ENCODE data around the gene GPR21. TPM values are rescaled to one million over a fixed set of nuclear protein-coding genes. Genes with fewer than 3 reads are reported as not detected.

Gene GPR21
- total RNA-seq, 2 experiments from 2014 or later = 0.74 to 0.89 TPM

- CTCF ChIA-PET = interaction anchor here (0.6 kb wide), 1 partner anchor 12 kb away, joined by 3 read pairs; no protein-coding TSS in a partner anchor
- ATAC-seq (ENCODE audit: poor library complexity) (no peak), DNase-seq (no peak)
- Mint-ChIP-seq H3K27me3 (no peaks in the 10 kb centered on the region), H3K4me3 (no peak overlapping the region), H3K36me3 (ENCODE audit: low read depth) (peaks cover 68% of the 10 kb centered on the region), H3K27ac (no peak overlapping the region), H3K9me3 (peaks cover 3% of the 10 kb centered on the region), H3K4me1 (ENCODE audit: low read depth) (no peaks in the 10 kb centered on the region)
- POLR2A ChIA-PET = no interaction called here
- Histone ChIP-seq H3K9me3 (ENCODE audit: control insufficient read depth in 1 of 2, insufficient read depth in 1 of 2, low read length in 2 of 2) (peaks cover 0 to 4% of the 10 kb centered on the region in 2 experiments), H3K4me3 (ENCODE audit: low read length) (no peak overlapping the region), H3K4me1 (ENCODE audit: insufficient read depth, low read length) (no peaks in the 10 kb centered on the region), H3K27me3 (ENCODE audit: control insufficient read depth in 1 of 2, insufficient read depth in 2 of 2, low read length in 2 of 2) (no peaks in the 10 kb centered on the region), H3K36me3 (ENCODE audit: insufficient read depth, low read length) (peaks cover 33% of the 10 kb centered on the region), H3K27ac (ENCODE audit: low read depth in 1 of 2, low read length in 2 of 2) (no peak overlapping the region)
- TF ChIP-seq, protein P1, sequence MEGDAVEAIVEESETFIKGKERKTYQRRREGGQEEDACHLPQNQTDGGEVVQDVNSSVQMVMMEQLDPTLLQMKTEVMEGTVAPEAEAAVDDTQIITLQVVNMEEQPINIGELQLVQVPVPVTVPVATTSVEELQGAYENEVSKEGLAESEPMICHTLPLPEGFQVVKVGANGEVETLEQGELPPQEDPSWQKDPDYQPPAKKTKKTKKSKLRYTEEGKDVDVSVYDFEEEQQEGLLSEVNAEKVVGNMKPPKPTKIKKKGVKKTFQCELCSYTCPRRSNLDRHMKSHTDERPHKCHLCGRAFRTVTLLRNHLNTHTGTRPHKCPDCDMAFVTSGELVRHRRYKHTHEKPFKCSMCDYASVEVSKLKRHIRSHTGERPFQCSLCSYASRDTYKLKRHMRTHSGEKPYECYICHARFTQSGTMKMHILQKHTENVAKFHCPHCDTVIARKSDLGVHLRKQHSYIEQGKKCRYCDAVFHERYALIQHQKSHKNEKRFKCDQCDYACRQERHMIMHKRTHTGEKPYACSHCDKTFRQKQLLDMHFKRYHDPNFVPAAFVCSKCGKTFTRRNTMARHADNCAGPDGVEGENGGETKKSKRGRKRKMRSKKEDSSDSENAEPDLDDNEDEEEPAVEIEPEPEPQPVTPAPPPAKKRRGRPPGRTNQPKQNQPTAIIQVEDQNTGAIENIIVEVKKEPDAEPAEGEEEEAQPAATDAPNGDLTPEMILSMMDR (IDR thresholded peaks at IDR 0.05) = no peak
- intact Hi-C loops (cut with DNase I, micrococcal nuclease) = no loop called here
These were observed 24.6 kb upstream of the GPR21 start for GRCh38 chr9:123008909-123009308.

DNA sequence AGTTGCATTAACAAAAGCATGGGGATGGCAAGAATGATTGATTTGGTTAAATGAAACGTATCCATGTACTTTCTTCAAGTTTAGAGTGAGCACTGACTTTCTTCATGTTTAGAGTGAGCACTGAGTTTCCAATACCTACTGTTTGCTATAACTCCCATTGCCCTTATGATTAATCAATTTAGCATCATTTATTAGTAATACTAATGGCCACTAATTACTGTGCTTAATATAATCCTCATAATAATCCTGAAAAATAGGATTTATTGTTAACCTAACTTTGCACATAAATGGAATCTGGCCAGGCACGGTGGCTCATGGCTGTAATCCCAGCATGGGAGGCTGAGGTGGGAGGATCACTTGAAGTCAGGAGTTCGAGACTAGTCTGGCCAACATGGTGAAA is 22.1 kb upstream of the GPR21 start:
- no peak overlapping the region for H3K27ac ChIP-seq (ENCODE audit: low read depth in 1 of 2, low read length in 2 of 2)
- peaks cover 3% of the 10 kb centered on the region for H3K9me3 Mint-ChIP-seq
- peaks cover 44% of the 10 kb centered on the region for H3K36me3 ChIP-seq (ENCODE audit: insufficient read depth, low read length)
- peaks cover 75% of the 10 kb centered on the region for H3K36me3 Mint-ChIP-seq (ENCODE audit: low read depth)
- CTCF ChIA-PET = no interaction called here
- TF ChIP-seq, protein P1 (IDR thresholded peaks at IDR 0.05) = no peak
- no peak overlapping the region for H3K4me3 ChIP-seq (ENCODE audit: low read length)
- peaks cover 0 to 4% of the 10 kb centered on the region in 2 experiments for H3K9me3 ChIP-seq (ENCODE audit: control insufficient read depth in 1 of 2, insufficient read depth in 1 of 2, low read length in 2 of 2)
- DNase-seq (no peak), ATAC-seq (ENCODE audit: poor library complexity) (no peak)
- no peaks in the 10 kb centered on the region for H3K27me3 Mint-ChIP-seq
- no peaks in the 10 kb centered on the region for H3K27me3 ChIP-seq (ENCODE audit: control insufficient read depth in 1 of 2, insufficient read depth in 2 of 2, low read length in 2 of 2)
- no peak overlapping the region for H3K4me3 Mint-ChIP-seq
- H3K4me1 ChIP-seq (ENCODE audit: insufficient read depth, low read length) = no peaks in the 10 kb centered on the region
- H3K27ac Mint-ChIP-seq = no peak overlapping the region
- H3K4me1 Mint-ChIP-seq (ENCODE audit: low read depth) = no peaks in the 10 kb centered on the region
- intact Hi-C loops (cut with DNase I, micrococcal nuclease) = no loop called here
- POLR2A ChIA-PET = no interaction called here

DNA sequence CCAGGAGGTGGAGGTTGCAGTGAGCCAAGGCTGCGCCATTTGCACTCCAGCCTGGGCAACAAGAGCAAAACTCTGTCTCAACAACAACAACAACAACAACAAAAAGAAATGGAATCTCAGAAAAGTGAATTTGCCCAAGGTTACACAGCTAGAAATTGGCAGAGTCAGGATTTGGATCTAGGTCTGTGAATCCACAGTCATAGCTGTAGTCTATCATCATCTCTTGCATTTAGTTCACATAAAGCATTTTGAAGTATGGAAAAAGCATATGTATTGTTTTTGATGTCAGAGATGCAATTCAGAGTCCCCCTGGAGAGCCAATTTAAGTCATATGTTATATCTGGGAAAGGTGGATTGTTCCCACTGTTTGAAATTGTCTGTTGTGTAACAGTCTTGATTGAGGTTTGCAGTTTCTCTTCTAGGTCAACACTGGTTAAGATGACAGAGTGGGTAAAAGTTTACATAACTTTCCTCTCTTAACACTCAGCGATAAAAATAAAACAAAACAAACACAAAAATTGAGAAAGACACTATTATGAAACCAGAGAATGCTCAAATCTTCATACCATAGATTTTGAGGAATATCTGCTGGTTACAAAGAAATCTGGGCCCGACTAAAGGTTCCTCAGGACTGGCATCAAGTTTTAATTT is 21.5 kb upstream of the GPR21 start:
- CTCF ChIA-PET = no interaction called here
- H3K36me3 Mint-ChIP-seq (ENCODE audit: low read depth) = peaks cover 78% of the 10 kb centered on the region

More for the DNA sequence above, 21.5 kb upstream of the GPR21 start:
- Histone ChIP-seq H3K4me1 (ENCODE audit: insufficient read depth, low read length) (no peaks in the 10 kb centered on the region), H3K36me3 (ENCODE audit: insufficient read depth, low read length) (peaks cover 49% of the 10 kb centered on the region), H3K27ac (ENCODE audit: low read depth in 1 of 2, low read length in 2 of 2) (no peak overlapping the region), H3K4me3 (ENCODE audit: low read length) (no peak overlapping the region), H3K27me3 (ENCODE audit: control insufficient read depth in 1 of 2, insufficient read depth in 2 of 2, low read length in 2 of 2) (no peaks in the 10 kb centered on the region), H3K9me3 (ENCODE audit: control insufficient read depth in 1 of 2, insufficient read depth in 1 of 2, low read length in 2 of 2) (peaks cover 0 to 4% of the 10 kb centered on the region in 2 experiments)
- Mint-ChIP-seq H3K9me3 (peaks cover 3% of the 10 kb centered on the region), H3K27me3 (no peaks in the 10 kb centered on the region), H3K4me1 (ENCODE audit: low read depth) (no peaks in the 10 kb centered on the region), H3K27ac (no peak overlapping the region), H3K4me3 (no peak overlapping the region)
- TF ChIP-seq, protein P1 (IDR thresholded peaks at IDR 0.05) = no peak
- POLR2A ChIA-PET = no interaction called here
- no peak for ATAC-seq (ENCODE audit: poor library complexity)
- intact Hi-C loops (cut with DNase I, micrococcal nuclease) = no loop called here
- no peak for DNase-seq

Measured in CD4-positive, alpha-beta T cell (primary cell).